ENCODE measurements around the gene SYNPO. TPM values are rescaled to one million over a fixed set of nuclear protein-coding genes. Genes with fewer than 3 reads are reported as not detected.

SYNPO gene
- total RNA-seq, 1 donor from 2014 or later, result 24.5 TPM

DNA sequence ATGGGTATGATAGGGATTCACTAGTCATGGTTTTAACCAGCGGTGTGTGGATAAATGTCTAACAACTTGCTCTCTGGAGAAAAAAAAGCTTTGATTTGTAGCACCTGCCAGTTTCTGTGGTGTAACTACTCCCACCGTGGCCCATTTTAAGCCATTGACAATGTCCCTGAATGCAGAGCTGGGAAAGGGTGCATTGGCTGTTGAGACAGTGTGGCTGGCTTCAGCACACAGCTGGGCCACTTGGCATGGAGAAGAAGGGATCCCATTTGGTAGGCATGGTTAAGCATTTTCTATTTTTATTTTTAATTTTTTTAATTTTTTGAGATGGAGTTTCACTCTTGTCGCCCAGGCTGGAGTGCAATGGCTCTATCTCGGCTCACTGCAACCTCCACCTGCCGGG lies 31.5 kb upstream of the SYNPO start:
- no peak overlapping the region for H3K27ac Mint-ChIP-seq
- no peaks in the 10 kb centered on the region for H3K36me3 Mint-ChIP-seq
- peaks cover 42% of the 10 kb centered on the region for H3K4me1 Mint-ChIP-seq (ENCODE audit: unreplicated experiment)
- H3K9me3 Mint-ChIP-seq, result no peaks in the 10 kb centered on the region
- no peak for DNase-seq (ENCODE audit: extremely low spot score, unreplicated experiment)
- no peaks in the 10 kb centered on the region for H3K27me3 Mint-ChIP-seq
- TF ChIP-seq, protein P1, sequence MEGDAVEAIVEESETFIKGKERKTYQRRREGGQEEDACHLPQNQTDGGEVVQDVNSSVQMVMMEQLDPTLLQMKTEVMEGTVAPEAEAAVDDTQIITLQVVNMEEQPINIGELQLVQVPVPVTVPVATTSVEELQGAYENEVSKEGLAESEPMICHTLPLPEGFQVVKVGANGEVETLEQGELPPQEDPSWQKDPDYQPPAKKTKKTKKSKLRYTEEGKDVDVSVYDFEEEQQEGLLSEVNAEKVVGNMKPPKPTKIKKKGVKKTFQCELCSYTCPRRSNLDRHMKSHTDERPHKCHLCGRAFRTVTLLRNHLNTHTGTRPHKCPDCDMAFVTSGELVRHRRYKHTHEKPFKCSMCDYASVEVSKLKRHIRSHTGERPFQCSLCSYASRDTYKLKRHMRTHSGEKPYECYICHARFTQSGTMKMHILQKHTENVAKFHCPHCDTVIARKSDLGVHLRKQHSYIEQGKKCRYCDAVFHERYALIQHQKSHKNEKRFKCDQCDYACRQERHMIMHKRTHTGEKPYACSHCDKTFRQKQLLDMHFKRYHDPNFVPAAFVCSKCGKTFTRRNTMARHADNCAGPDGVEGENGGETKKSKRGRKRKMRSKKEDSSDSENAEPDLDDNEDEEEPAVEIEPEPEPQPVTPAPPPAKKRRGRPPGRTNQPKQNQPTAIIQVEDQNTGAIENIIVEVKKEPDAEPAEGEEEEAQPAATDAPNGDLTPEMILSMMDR (conservative IDR thresholded peaks at IDR 0.05), result no peak
- no peak overlapping the region for H3K4me3 Mint-ChIP-seq

DNA sequence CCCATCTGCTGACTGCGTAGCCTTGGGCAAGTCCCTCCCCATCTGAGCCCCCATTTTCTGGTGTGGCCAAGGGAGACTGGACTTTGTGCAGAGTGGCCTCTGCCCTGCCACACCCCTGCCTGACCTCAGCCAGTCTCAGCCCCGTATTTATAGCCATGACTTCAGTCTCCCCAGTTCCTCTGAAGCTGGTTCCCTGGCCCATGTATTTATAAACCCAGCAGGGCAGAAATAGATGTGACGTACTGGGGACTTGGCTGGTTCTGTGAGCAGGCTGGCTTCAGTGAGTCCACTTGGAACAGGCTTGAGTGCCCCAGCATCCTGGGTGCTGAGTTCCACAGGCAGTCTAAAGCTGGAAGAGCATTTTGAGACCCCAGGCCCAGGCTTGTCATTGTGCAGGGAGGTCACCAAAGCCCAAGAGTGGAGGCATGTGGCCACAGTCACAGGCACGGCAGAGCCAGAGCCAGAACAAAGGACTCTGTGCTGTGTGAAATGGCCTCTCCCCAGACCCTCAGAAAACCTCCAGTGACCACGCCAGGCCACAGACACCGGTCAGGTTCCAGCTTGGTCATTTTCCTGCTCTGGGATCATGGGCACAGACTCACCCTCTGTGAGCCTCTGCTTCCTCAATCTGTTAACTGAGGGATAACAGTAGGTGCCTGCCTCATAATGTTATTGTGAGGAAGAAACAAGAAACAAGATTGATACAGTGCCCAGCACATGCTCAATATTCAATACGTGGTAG lies 30.4 kb upstream of the SYNPO start:
- no peak for DNase-seq (ENCODE audit: extremely low spot score, unreplicated experiment)
- TF ChIP-seq, protein P1 (conservative IDR thresholded peaks at IDR 0.05), result no peak
- Mint-ChIP-seq H3K4me3 (no peak overlapping the region), H3K27me3 (peaks cover under 1% of the 10 kb centered on the region), H3K9me3 (no peaks in the 10 kb centered on the region), H3K27ac (no peak overlapping the region), H3K4me1 (ENCODE audit: unreplicated experiment) (peaks cover 36% of the 10 kb centered on the region), H3K36me3 (no peaks in the 10 kb centered on the region)

DNA sequence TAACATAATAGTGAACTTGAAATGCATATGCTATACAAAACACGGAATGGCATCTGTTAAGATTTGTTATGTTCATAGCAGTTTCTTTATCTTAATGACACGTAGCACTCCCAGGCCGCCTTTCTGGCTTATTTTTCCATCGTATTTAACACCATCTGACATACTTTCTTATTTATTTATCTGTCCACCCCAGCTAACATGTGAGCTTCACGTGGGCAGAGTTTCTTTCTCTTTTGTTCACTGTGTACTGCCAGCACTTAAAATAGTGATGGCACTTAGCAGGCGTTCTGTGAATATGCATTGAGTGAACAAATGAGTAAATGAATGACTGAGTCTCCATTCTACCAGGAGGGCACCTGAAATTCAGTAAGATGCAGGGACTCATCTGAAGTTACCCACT lies 29.4 kb upstream of the SYNPO start:
- TF ChIP-seq, protein P1 (conservative IDR thresholded peaks at IDR 0.05), result no peak
- no peaks in the 10 kb centered on the region for H3K36me3 Mint-ChIP-seq
- DNase-seq (ENCODE audit: extremely low spot score, unreplicated experiment), result no peak
- no peaks in the 10 kb centered on the region for H3K9me3 Mint-ChIP-seq
- H3K4me1 Mint-ChIP-seq (ENCODE audit: unreplicated experiment), result peaks cover 33% of the 10 kb centered on the region
- H3K27ac Mint-ChIP-seq, result no peak overlapping the region
- H3K4me3 Mint-ChIP-seq, result no peak overlapping the region
- peaks cover 2% of the 10 kb centered on the region for H3K27me3 Mint-ChIP-seq

DNA sequence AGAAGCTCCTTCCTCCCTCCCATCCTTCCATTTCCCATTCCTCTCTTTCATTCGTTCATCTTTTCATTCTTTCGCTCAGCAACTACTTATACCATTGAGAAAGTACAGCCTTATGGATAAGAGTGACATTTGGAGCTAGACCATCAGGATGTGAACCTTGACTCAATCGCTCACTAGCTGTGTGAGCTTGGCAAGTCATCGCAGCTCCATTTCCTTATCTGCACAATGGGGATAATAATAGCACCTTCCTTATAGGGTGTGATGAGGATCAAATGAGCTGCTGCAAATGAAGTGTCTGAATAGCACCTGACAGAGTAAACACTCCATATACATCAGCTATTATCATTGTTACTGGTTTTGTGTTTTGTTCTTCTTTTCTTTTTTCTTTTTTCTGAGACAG lies 28.1 kb upstream of the SYNPO start:
- Mint-ChIP-seq H3K27ac (no peak overlapping the region), H3K4me3 (no peak overlapping the region), H3K27me3 (peaks cover 5% of the 10 kb centered on the region), H3K9me3 (no peaks in the 10 kb centered on the region), H3K36me3 (no peaks in the 10 kb centered on the region), H3K4me1 (ENCODE audit: unreplicated experiment) (peaks cover 37% of the 10 kb centered on the region)
- TF ChIP-seq, protein P1 (conservative IDR thresholded peaks at IDR 0.05), result no peak
- DNase-seq (ENCODE audit: extremely low spot score, unreplicated experiment), result no peak

DNA sequence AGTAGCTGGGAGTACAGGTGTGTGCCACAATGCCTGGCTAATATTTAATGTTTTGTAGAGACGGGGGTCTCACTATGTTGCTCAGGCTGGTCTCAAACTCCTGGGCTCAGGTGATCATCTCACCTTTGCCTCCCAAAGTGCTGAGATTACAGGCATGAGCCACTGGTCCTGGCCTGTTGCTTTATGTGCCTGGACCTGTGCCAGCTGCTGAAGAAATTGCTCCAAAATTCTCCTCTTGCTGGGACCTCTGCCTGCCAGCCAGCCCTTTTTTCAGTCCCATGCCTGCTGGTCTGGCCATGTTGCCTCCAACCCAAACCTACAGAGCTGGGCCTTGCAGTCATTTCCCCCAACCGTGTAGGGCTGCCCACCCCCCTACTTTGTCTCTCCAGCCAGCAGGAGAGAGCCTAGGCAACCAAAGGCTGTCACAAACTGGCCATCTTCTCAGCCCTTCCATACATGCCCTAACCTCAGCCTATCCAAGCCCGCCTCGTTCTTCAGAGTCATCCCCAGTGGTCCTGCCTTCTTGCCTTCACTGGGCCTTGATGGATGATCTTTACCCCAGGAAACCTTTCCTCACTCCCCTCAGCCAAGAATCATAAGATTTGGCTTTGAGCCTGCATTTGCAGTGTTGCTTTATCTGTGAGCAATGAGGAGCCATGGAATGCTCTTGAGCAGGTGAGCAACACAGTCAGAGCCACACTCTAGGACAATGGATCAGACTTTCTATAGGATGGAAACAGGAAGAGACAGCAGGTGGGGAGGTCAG lies 27.4 kb upstream of the SYNPO start:
- Mint-ChIP-seq H3K4me3 (no peak overlapping the region), H3K27me3 (peaks cover 5% of the 10 kb centered on the region), H3K4me1 (ENCODE audit: unreplicated experiment) (peaks cover 43% of the 10 kb centered on the region), H3K27ac (peak overlapping the region; percentile 4), H3K36me3 (no peaks in the 10 kb centered on the region), H3K9me3 (no peaks in the 10 kb centered on the region)
- TF ChIP-seq, protein P1 (conservative IDR thresholded peaks at IDR 0.05), result no peak
- no peak for DNase-seq (ENCODE audit: extremely low spot score, unreplicated experiment)

All from type B pancreatic cell (in vitro differentiated cells).